Peyer's patch (tissue), 4 donors: ENCODE measurements around the gene PAPSS2. TPM values are rescaled to one million over a fixed set of nuclear protein-coding genes. Genes with fewer than 3 reads are reported as not detected.

Source experiments
- DNase-seq, 3 donors: peaks; one replicate each; pipeline ENCODE4 v3.0.0-alpha.2; 2017 to 2019
- H3K27ac ChIP-seq, 4 donors: fragments of 200-600 bp; sonication (generic); one replicate each; pipeline ENCODE4 v1.5.1; 2016 to 2019
- H3K27me3 ChIP-seq, 2 donors: fragments of 200-600 bp; sonication (generic); one replicate each; pipeline ENCODE4 v1.5.1; 2019
- H3K36me3 ChIP-seq, 3 donors: fragments of 200-600 bp; sonication (generic); one replicate each; pipeline ENCODE4 v1.5.1; 2016 to 2019
- H3K4me1 ChIP-seq, 4 donors: fragments of 200-600 bp; sonication (generic); one replicate each; pipeline ENCODE4 v1.5.1; 2016 to 2019
- H3K4me3 ChIP-seq, 4 donors: fragments of 200-600 bp; sonication (generic); 1 replicate in 3 of 4; 2 replicates in 1 of 4; pipeline ENCODE4 v1.5.1; 2016 to 2019; ENCODE audit warnings: mild to moderate bottlenecking in 1 of 4
- H3K9me3 ChIP-seq, 4 donors: fragments of 200-600 bp; sonication (generic); one replicate each; pipeline ENCODE4 v1.5.1; 2016 to 2019; ENCODE audit warnings: mild to moderate bottlenecking in 1 of 4
- CTCF ChIP-seq, 6 experiments: fragments of 450-650 bp in 4 of 6; fragments of 200-600 bp in 2 of 6; sonication (generic) in 1 of 6; IDR thresholded peaks; one replicate each; pipeline ENCODE4 v1.5.1; 2017 to 2019; ENCODE audit warnings: antibody characterized with exemption in 6 of 6, mild to moderate bottlenecking in 3 of 6, moderate library complexity in 1 of 6
- POLR2A ChIP-seq, 2 donors: fragments of 450-650 bp; IDR thresholded peaks; one replicate each; pipeline ENCODE4 v1.5.1; 2017; ENCODE audit warnings: antibody characterized with exemption in 2 of 2, mild to moderate bottlenecking in 2 of 2, moderate library complexity in 2 of 2
- total RNA-seq, 4 donors: library from RNA; depleted of rRNA; stranded (reverse); fragments of >200 nt; gene quantifications; one replicate each; pipeline ENCODE4 v1.1.0, GENCODE V29; 2016

The PAPSS2 gene
- total RNA-seq, 4 donors from 2014 or later = 28.1 to 166 (median 146) TPM

- TF ChIP-seq CTCF (IDR thresholded peaks at IDR 0.05) (no peak), POLR2A (IDR thresholded peaks at IDR 0.05) (no peak)
- no peak for DNase-seq
Observed at GRCh38 chr10:87715552-87716347, 56.1 kb downstream of the PAPSS2 start.

GRCh38 chr10:87716348-87716670, 56.6 kb downstream of the PAPSS2 start:
- no peaks in the 10 kb centered on the region for H3K9me3 ChIP-seq
- peaks cover 0 to 13% (median 0%) of the 10 kb centered on the region in 3 donors for H3K36me3 ChIP-seq
- H3K4me3 ChIP-seq = no peak overlapping the region
- H3K27me3 ChIP-seq = no peaks in the 10 kb centered on the region
- DNase-seq = no peak
- TF ChIP-seq CTCF (IDR thresholded peaks at IDR 0.05) (no peak), POLR2A (IDR thresholded peaks at IDR 0.05) (no peak)
- no peaks in the 10 kb centered on the region for H3K4me1 ChIP-seq
- H3K27ac ChIP-seq = peak overlapping the region in 1 of 4 donors; percentile 12

More at GRCh38 chr10:87715552-87716347, 56.1 kb downstream of the PAPSS2 start:
- Histone ChIP-seq H3K27me3 (no peaks in the 10 kb centered on the region), H3K36me3 (peaks cover 0 to 13% (median 0%) of the 10 kb centered on the region in 3 donors), H3K4me1 (no peaks in the 10 kb centered on the region), H3K27ac (peak overlapping the region in 1 of 4 donors; percentile 12), H3K9me3 (no peaks in the 10 kb centered on the region), H3K4me3 (no peak overlapping the region)

GRCh38 chr10:87720665-87721064, 61.0 kb downstream of the PAPSS2 start:
- no peak overlapping the region for H3K27ac ChIP-seq
- no peak for TF ChIP-seq CTCF (IDR thresholded peaks at IDR 0.05)
- no peak for TF ChIP-seq POLR2A (IDR thresholded peaks at IDR 0.05)
- no peaks in the 10 kb centered on the region for H3K9me3 ChIP-seq
- no peaks in the 10 kb centered on the region for H3K36me3 ChIP-seq
- H3K4me1 ChIP-seq = no peaks in the 10 kb centered on the region
- no peak for DNase-seq
- H3K27me3 ChIP-seq = no peaks in the 10 kb centered on the region
- no peak overlapping the region for H3K4me3 ChIP-seq

- Histone ChIP-seq H3K4me3 (no peak overlapping the region), H3K27me3 (no peaks in the 10 kb centered on the region), H3K4me1 (no peaks in the 10 kb centered on the region), H3K36me3 (peaks cover 0 to 4% (median 0%) of the 10 kb centered on the region in 3 donors), H3K9me3 (no peaks in the 10 kb centered on the region), H3K27ac (no peak overlapping the region)
- TF ChIP-seq CTCF (IDR thresholded peaks at IDR 0.05) = no peak
- TF ChIP-seq POLR2A (IDR thresholded peaks at IDR 0.05) = no peak
- no peak for DNase-seq
Observed at GRCh38 chr10:87721781-87722180, 62.1 kb downstream of the PAPSS2 start.

GRCh38 chr10:87722716-87723115, 63.0 kb downstream of the PAPSS2 start:
- no peaks in the 10 kb centered on the region for H3K4me1 ChIP-seq
- TF ChIP-seq POLR2A (IDR thresholded peaks at IDR 0.05) (no peak), CTCF (IDR thresholded peaks at IDR 0.05) (no peak)
- H3K27ac ChIP-seq = peak overlapping the region in 1 of 4 donors; percentile 25
- no peaks in the 10 kb centered on the region for H3K27me3 ChIP-seq
- peaks cover 0 to 13% (median 0%) of the 10 kb centered on the region in 3 donors for H3K36me3 ChIP-seq
- DNase-seq = no peak
- H3K9me3 ChIP-seq = no peaks in the 10 kb centered on the region
- H3K4me3 ChIP-seq = no peak overlapping the region
